Mucosa of descending colon (tissue), 3 donors: Measurements from ENCODE around the gene TULP4. TPM values are rescaled to one million over a fixed set of nuclear protein-coding genes. Genes with fewer than 3 reads are reported as not detected.
A peak's percentile ranks its signal among the peaks of the same experiment; 100 is the strongest.

ENCODE experiments used
- ATAC-seq: fragments of 200-7000 bp; cut with Tn5 transposase; one replicate; pipeline ENCODE4 v1.9.1; 2020; ENCODE audit warnings: mild to moderate bottlenecking, moderate library complexity
- DNase-seq, 3 donors: peaks; one replicate each; pipeline ENCODE4 v3.0.0-alpha.2; 2020
- H3K36me3 ChIP-seq: fragments of 200-600 bp; one replicate; pipeline ENCODE4 v1.8.0; 2021; ENCODE audit warnings: low read depth, mild to moderate bottlenecking
- H3K4me1 ChIP-seq: fragments of 200-600 bp; one replicate; pipeline ENCODE4 v1.8.0; 2021; ENCODE audit warnings: low read depth, mild to moderate bottlenecking
- H3K4me3 ChIP-seq: fragments of 200-600 bp; one replicate; pipeline ENCODE4 v1.8.0; 2021; ENCODE audit warnings: mild to moderate bottlenecking
- H3K9me3 ChIP-seq: fragments of 200-600 bp; one replicate; pipeline ENCODE4 v1.8.0; 2021; ENCODE audit warnings: mild to moderate bottlenecking
- intact Hi-C, 2 donors: fragments of 100-400 bp; cut with DNase I in 1 of 2; cut with micrococcal nuclease in 1 of 2; formaldehyde crosslinking; loops; one replicate each; pipeline versions ENCODE4 v1.11.0 to v1.11.1; 2022; cut with DNase I, micrococcal nuclease
- total RNA-seq, 3 donors: library from RNA; stranded (reverse); fragmentation: NEBNext Ultra II Directional in 2 of 3; extraction: Animal tissue kit (Norgen Biotek cat#: 25700) in 2 of 3; gene quantifications; one replicate each; pipeline versions ENCODE4 v1.2.1 to v1.2.4, GENCODE V29; 2021 to 2023
- TF ChIP-seq, protein P1 (sequence below): fragments of 200-600 bp; IDR thresholded peaks from one replicate; pipeline ENCODE4 v1.8.0; 2022; ENCODE audit warnings: antibody characterized with exemption, mild to moderate bottlenecking
- donor health status: DM: no; HTN: no; CAD: no; lungs with moderate emphysema.
- donor health status: DM: no; HTN: no; CAD: no.
- donor health status: DM: no; HTN: yes; CAD: no.

Gene TULP4
- total RNA-seq, 3 donors from 2014 or later: 70.4 to 122 (median 83.6) TPM

DNA sequence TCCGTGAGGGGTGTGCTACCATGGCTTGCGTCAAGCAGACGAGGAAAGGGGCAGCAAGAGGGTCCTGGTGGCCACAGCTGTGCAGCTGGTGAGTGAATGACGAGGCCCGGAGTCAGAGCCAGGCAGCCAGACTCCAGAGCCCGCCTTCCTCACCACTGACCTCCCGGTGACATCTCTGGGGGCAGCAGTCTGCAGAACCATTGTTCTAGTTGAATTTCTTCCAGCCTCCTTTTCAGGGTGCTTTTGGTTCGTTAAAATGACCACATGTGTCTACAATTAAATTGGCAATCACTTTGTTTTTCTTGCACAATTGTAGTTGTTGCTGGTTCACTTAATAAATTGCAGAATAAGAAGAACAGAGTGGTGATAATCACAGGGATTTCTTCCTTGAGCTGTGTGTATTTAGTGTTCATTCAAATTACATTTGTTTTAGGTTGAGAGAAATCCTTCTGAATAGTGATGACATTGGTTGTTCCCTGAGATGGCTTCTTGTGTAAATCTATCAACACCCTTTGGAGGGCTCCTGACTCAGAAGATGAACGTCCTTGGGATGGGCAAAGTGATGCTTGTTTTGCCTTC lies 96.4 kb downstream of the TULP4 start:
- ATAC-seq (no peak), DNase-seq (peak in 1 of 3 donors; percentile 56)
- no peak overlapping the region for H3K4me3 ChIP-seq
- TF ChIP-seq, protein P1, sequence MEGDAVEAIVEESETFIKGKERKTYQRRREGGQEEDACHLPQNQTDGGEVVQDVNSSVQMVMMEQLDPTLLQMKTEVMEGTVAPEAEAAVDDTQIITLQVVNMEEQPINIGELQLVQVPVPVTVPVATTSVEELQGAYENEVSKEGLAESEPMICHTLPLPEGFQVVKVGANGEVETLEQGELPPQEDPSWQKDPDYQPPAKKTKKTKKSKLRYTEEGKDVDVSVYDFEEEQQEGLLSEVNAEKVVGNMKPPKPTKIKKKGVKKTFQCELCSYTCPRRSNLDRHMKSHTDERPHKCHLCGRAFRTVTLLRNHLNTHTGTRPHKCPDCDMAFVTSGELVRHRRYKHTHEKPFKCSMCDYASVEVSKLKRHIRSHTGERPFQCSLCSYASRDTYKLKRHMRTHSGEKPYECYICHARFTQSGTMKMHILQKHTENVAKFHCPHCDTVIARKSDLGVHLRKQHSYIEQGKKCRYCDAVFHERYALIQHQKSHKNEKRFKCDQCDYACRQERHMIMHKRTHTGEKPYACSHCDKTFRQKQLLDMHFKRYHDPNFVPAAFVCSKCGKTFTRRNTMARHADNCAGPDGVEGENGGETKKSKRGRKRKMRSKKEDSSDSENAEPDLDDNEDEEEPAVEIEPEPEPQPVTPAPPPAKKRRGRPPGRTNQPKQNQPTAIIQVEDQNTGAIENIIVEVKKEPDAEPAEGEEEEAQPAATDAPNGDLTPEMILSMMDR: no peak
- intact Hi-C loops: no loop called here
- no peaks in the 10 kb centered on the region for H3K36me3 ChIP-seq
- H3K4me1 ChIP-seq: no peaks in the 10 kb centered on the region
- no peaks in the 10 kb centered on the region for H3K9me3 ChIP-seq

DNA sequence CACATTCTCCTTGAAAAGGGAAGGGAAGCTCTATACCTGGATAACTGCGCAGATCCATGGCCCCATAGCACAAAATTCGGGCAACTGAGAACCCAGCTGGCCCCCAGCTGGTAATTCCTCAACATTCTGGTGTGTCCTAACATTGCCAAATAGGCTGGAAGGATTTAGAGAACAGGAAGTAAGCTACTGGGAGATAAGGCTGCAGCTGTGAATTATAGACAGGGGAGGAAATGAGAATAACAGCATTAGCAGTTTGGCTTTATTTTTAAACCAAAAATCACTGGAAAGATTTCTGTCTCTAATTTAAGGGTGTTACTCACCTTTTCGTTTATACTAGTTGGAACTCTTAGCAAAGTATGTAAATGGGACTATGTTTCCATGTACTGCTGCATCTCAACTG lies 97.2 kb downstream of the TULP4 start:
- peak; percentile 34 for ATAC-seq
- TF ChIP-seq, protein P1: no peak
- no peak for DNase-seq
- no peaks in the 10 kb centered on the region for H3K36me3 ChIP-seq
- H3K4me3 ChIP-seq: no peak overlapping the region
- H3K9me3 ChIP-seq: no peaks in the 10 kb centered on the region
- intact Hi-C loops: no loop called here
- H3K4me1 ChIP-seq: no peaks in the 10 kb centered on the region

DNA sequence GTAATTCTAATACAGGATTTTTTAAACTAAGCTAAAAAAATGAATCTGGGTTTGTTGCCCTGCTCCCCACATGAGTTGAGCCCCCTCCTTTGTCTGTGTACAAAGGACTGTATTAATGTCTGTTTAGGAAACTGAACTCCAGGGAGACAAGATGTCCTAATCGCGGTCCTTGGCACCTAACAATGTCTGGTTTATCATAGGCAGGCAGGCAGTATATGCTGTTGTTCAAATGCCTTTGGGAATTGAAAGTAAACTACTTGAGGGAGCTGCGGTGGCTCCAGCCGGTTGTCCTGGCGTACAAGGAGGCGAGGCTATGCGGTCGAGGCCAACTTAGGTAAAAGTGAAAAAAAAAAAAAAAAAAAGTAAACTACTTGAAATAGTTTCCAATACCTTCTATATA lies 98.5 kb downstream of the TULP4 start:
- no peak overlapping the region for H3K4me3 ChIP-seq
- H3K9me3 ChIP-seq: no peaks in the 10 kb centered on the region
- intact Hi-C loops: no loop called here
- no peaks in the 10 kb centered on the region for H3K4me1 ChIP-seq
- TF ChIP-seq, protein P1: no peak
- DNase-seq: no peak
- H3K36me3 ChIP-seq: no peaks in the 10 kb centered on the region
- ATAC-seq: no peak

DNA sequence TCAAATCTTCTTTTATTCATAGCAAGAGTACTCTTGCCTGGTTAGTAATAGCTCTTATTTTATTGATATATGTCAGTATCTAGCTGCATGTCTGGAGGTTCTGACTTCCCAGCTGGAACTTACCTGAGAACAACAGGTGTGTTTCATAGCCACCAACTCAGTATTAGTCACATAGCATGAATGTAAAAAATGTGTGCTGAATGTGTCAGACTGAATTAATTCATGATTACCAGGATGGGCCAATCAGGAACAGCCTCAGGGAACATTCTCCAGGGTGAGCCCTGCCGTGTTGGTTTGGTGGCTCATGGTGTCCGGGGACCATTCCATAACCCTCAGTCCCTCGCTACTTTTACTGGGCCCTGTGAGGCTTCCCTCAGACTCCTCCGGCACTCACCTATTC lies 99.7 kb downstream of the TULP4 start:
- H3K36me3 ChIP-seq: no peaks in the 10 kb centered on the region
- H3K4me3 ChIP-seq: no peak overlapping the region
- H3K9me3 ChIP-seq: no peaks in the 10 kb centered on the region
- ATAC-seq (no peak), DNase-seq (no peak)
- intact Hi-C loops: no loop called here
- TF ChIP-seq, protein P1: no peak
- H3K4me1 ChIP-seq: no peaks in the 10 kb centered on the region

DNA sequence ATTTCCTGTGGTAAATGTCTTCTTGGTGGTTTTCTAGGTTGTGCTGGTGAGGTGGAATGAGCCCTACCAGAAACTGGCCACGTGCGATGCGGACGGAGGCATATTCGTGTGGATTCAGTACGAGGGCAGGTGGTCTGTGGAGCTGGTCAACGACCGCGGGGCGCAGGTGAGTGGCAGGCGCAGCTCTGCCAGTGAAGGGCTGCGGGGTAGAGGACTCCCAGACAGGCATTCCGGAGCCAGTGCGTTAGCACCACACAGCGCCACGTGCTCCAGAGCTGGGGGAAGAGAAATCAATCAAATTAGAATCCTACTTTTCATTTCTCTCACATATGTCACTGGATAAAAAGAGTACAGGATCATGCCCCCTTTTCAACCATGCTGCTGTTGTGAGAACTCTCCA lies 100.8 kb downstream of the TULP4 start:
- ATAC-seq (no peak), DNase-seq (no peak)
- Histone ChIP-seq H3K36me3 (no peaks in the 10 kb centered on the region), H3K4me1 (no peaks in the 10 kb centered on the region), H3K4me3 (no peak overlapping the region), H3K9me3 (no peaks in the 10 kb centered on the region)
- TF ChIP-seq, protein P1: no peak
- intact Hi-C loops: no loop called here
